Peyer's patch (tissue), 4 donors: ENCODE results near the gene AOPEP. TPM values are rescaled to one million over a fixed set of nuclear protein-coding genes. Genes with fewer than 3 reads are reported as not detected.

ENCODE experiments used
- DNase-seq, 3 donors: peaks; one replicate each; pipeline ENCODE4 v3.0.0-alpha.2; 2017 to 2019
- H3K27ac ChIP-seq, 4 donors: fragments of 200-600 bp; sonication (generic); one replicate each; pipeline ENCODE4 v1.5.1; 2016 to 2019
- H3K27me3 ChIP-seq, 2 donors: fragments of 200-600 bp; sonication (generic); one replicate each; pipeline ENCODE4 v1.5.1; 2019
- H3K36me3 ChIP-seq, 3 donors: fragments of 200-600 bp; sonication (generic); one replicate each; pipeline ENCODE4 v1.5.1; 2016 to 2019
- H3K4me1 ChIP-seq, 4 donors: fragments of 200-600 bp; sonication (generic); one replicate each; pipeline ENCODE4 v1.5.1; 2016 to 2019
- H3K4me3 ChIP-seq, 4 donors: fragments of 200-600 bp; sonication (generic); 1 replicate in 3 of 4; 2 replicates in 1 of 4; pipeline ENCODE4 v1.5.1; 2016 to 2019; ENCODE audit warnings: mild to moderate bottlenecking in 1 of 4
- H3K9me3 ChIP-seq, 4 donors: fragments of 200-600 bp; sonication (generic); one replicate each; pipeline ENCODE4 v1.5.1; 2016 to 2019; ENCODE audit warnings: mild to moderate bottlenecking in 1 of 4
- POLR2A ChIP-seq, 2 donors: fragments of 450-650 bp; IDR thresholded peaks; one replicate each; pipeline ENCODE4 v1.5.1; 2017; ENCODE audit warnings: antibody characterized with exemption in 2 of 2, mild to moderate bottlenecking in 2 of 2, moderate library complexity in 2 of 2
- total RNA-seq, 4 donors: library from RNA; depleted of rRNA; stranded (reverse); fragments of >200 nt; gene quantifications; one replicate each; pipeline ENCODE4 v1.1.0, GENCODE V29; 2016
- TF ChIP-seq, protein P1 (sequence below), 6 experiments: fragments of 450-650 bp in 4 of 6; fragments of 200-600 bp in 2 of 6; sonication (generic) in 1 of 6; IDR thresholded peaks; one replicate each; pipeline ENCODE4 v1.5.1; 2017 to 2019; ENCODE audit warnings: antibody characterized with exemption in 6 of 6, mild to moderate bottlenecking in 3 of 6, moderate library complexity in 1 of 6

AOPEP gene
- total RNA-seq, 4 donors from 2014 or later: 83.5 to 272 (median 117) TPM

GRCh38 chr9:95080961-95081647, 354.6 kb downstream of the AOPEP start:
- no peak overlapping the region for H3K4me3 ChIP-seq
- H3K9me3 ChIP-seq: no peaks in the 10 kb centered on the region
- TF ChIP-seq POLR2A (IDR thresholded peaks at IDR 0.05): no peak
- TF ChIP-seq, protein P1, sequence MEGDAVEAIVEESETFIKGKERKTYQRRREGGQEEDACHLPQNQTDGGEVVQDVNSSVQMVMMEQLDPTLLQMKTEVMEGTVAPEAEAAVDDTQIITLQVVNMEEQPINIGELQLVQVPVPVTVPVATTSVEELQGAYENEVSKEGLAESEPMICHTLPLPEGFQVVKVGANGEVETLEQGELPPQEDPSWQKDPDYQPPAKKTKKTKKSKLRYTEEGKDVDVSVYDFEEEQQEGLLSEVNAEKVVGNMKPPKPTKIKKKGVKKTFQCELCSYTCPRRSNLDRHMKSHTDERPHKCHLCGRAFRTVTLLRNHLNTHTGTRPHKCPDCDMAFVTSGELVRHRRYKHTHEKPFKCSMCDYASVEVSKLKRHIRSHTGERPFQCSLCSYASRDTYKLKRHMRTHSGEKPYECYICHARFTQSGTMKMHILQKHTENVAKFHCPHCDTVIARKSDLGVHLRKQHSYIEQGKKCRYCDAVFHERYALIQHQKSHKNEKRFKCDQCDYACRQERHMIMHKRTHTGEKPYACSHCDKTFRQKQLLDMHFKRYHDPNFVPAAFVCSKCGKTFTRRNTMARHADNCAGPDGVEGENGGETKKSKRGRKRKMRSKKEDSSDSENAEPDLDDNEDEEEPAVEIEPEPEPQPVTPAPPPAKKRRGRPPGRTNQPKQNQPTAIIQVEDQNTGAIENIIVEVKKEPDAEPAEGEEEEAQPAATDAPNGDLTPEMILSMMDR (IDR thresholded peaks at IDR 0.05): no peak
- H3K27ac ChIP-seq: peak overlapping the region in 2 of 4 donors; percentile 23 to 25
- peak in 2 of 3 donors; percentile 41 to 45 for DNase-seq
- peaks cover 0 to 55% (median 0%) of the 10 kb centered on the region in 3 donors for H3K36me3 ChIP-seq
- peaks cover 0 to 43% (median 2%) of the 10 kb centered on the region in 4 donors for H3K4me1 ChIP-seq
- H3K27me3 ChIP-seq: no peaks in the 10 kb centered on the region

- Histone ChIP-seq H3K4me1 (peaks cover 0 to 34% (median 1%) of the 10 kb centered on the region in 4 donors), H3K4me3 (no peak overlapping the region), H3K27ac (peak overlapping the region in 2 of 4 donors; percentile 2 to 37), H3K9me3 (no peaks in the 10 kb centered on the region), H3K36me3 (peaks cover 0 to 64% (median 0%) of the 10 kb centered on the region in 3 donors), H3K27me3 (no peaks in the 10 kb centered on the region)
- TF ChIP-seq POLR2A (IDR thresholded peaks at IDR 0.05): no peak
- TF ChIP-seq, protein P1 (IDR thresholded peaks at IDR 0.05): no peak
- peak in 2 of 3 donors; percentile 34 to 46 for DNase-seq
Measured at GRCh38 chr9:95081998-95082397, 355.5 kb downstream of the AOPEP start.

DNA sequence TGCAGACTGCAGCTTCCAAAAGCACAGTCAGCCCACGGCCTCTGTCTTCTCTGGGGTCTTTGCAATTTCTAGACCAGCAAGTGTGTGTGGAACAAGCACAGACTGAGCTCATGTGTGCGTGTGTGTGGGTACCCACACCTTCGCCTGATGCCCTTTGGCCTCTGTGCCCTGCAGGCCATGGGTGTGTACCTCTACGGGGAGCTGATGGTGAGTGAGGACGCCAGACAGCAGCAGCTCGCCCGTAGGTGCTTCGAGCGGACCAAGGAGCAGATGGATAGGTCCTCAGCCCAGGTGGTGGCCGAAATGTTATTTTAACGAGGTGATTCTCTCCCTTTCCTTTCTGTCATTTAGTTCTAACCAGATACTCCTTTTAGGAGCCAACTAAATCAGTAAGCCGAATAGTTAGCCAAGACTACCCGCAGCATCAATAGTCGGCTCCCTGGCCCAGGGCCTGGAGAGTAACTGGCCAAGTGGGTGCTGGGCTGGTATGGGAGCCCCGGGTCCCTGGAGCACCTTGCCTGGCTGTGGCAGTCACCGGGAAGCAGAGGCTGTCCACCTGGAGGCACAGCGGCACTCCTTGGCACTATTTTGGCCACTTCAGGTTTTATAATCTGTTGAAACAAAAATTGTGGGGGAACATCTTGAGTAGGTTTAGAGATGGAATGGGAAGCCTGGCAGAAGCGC, 356.0 kb downstream of the AOPEP start:
- peaks cover 0 to 66% (median 0%) of the 10 kb centered on the region in 3 donors for H3K36me3 ChIP-seq

GRCh38 chr9:95083086-95083768, 356.7 kb downstream of the AOPEP start:
- H3K36me3 ChIP-seq: peaks cover 0 to 69% (median 0%) of the 10 kb centered on the region in 3 donors
- peaks cover 0 to 22% (median 0%) of the 10 kb centered on the region in 4 donors for H3K4me1 ChIP-seq
- no peaks in the 10 kb centered on the region for H3K9me3 ChIP-seq
- TF ChIP-seq, protein P1 (IDR thresholded peaks at IDR 0.05): no peak
- no peak for TF ChIP-seq POLR2A (IDR thresholded peaks at IDR 0.05)
- H3K27me3 ChIP-seq: no peaks in the 10 kb centered on the region
- H3K27ac ChIP-seq: no peak overlapping the region
- peak in 2 of 3 donors; percentile 37 to 39 for DNase-seq
- H3K4me3 ChIP-seq: no peak overlapping the region

More for the DNA sequence above, 356.0 kb downstream of the AOPEP start:
- H3K4me3 ChIP-seq: no peak overlapping the region
- peaks cover 0 to 29% (median 0%) of the 10 kb centered on the region in 4 donors for H3K4me1 ChIP-seq
- TF ChIP-seq, protein P1 (IDR thresholded peaks at IDR 0.05): no peak
- TF ChIP-seq POLR2A (IDR thresholded peaks at IDR 0.05): no peak
- no peaks in the 10 kb centered on the region for H3K27me3 ChIP-seq
- H3K27ac ChIP-seq: peak overlapping the region in 2 of 4 donors; percentile 2 to 37
- peak in 2 of 3 donors; percentile 59 for DNase-seq
- H3K9me3 ChIP-seq: no peaks in the 10 kb centered on the region

DNA sequence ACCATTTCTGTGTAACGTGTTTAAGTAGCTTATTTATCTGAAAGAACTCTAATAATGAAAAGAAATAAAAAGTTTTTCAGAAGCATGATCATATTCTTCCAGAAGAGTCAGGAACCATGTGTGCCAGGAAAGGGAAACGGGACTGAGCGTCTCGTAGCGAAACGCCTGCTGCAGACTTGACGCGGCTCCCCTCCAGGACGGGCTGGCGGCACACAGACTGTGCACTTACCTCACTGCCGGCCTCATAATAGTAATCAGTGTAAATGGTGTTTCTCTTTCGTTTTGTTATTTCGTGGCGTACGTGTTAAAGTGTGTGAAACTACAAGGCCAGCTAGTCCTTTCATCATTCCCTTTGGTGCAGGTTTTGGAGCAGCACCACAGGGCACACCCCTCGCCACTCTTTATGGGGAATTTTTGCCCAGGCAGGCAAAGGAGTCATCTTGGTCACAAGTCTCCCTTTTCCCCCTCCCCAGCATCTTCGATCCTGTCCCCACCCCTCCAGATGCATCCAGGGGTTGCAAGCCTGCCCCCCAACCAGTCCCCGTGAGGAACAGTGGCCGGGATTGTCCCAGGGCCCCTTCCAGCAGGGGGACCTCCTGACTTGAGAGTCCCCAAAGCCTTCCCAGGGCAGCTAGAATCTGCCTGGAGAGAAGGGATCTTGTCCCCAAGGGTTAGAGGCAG, 357.9 kb downstream of the AOPEP start:
- Histone ChIP-seq H3K27ac (peak overlapping the region in 2 of 4 donors; percentile 33 to 46), H3K4me3 (no peak overlapping the region), H3K4me1 (peaks cover 0 to 11% (median 0%) of the 10 kb centered on the region in 4 donors), H3K27me3 (no peaks in the 10 kb centered on the region), H3K36me3 (peaks cover 0 to 69% (median 0%) of the 10 kb centered on the region in 3 donors), H3K9me3 (no peaks in the 10 kb centered on the region)
- no peak for TF ChIP-seq POLR2A (IDR thresholded peaks at IDR 0.05)
- TF ChIP-seq, protein P1 (IDR thresholded peaks at IDR 0.05): no peak
- DNase-seq: peak in 2 of 3 donors; percentile 39 to 40
